GM23338 (cell line): Measurements from ENCODE around the gene IGIP. TPM values are rescaled to one million over a fixed set of nuclear protein-coding genes. Genes with fewer than 3 reads are reported as not detected.

Experiments
- ATAC-seq: fragments of 200-7000 bp; cut with Tn5 transposase; 3 replicates; pipeline ENCODE4 v1.9.1; 2020
- DNase-seq: peaks from one replicate; pipeline ENCODE4 v3.0.0-alpha.2; 2015; ENCODE audit warnings: low spot score
- H2AFZ ChIP-seq: fragments of 200-600 bp; sonication (generic); 2 replicates; pipeline ENCODE4 v1.8.0; 2016; ENCODE audit warnings: antibody characterized with exemption, mild to moderate bottlenecking, moderate library complexity
- H3F3A ChIP-seq: fragments of 200-600 bp; sonication (generic); replicated peaks from 2 replicates; pipeline ENCODE4 v1.8.0; 2017; ENCODE audit warnings: antibody characterized with exemption, mixed run types, low read depth
- H3K27ac ChIP-seq: fragments of 200-600 bp; sonication (generic); 2 replicates; pipeline ENCODE4 v1.6.1; 2016; ENCODE audit warnings: low read depth
- H3K27me3 ChIP-seq: fragments of 200-600 bp; sonication (generic); 2 replicates; pipeline ENCODE4 v1.8.0; 2016; ENCODE audit warnings: mild to moderate bottlenecking, mixed run types, moderate library complexity; ENCODE audit not compliant: insufficient read depth
- H3K36me3 ChIP-seq: fragments of 200-600 bp; sonication (generic); 2 replicates; pipeline ENCODE4 v1.8.0; 2016; ENCODE audit warnings: mild to moderate bottlenecking; ENCODE audit not compliant: insufficient read depth
- H3K4me1 ChIP-seq: fragments of 200-600 bp; sonication (generic); 2 replicates; pipeline ENCODE4 v1.8.0; 2016; ENCODE audit warnings: mild to moderate bottlenecking, moderate library complexity; ENCODE audit not compliant: insufficient read depth
- H3K4me2 ChIP-seq: fragments of 200-600 bp; sonication (generic); 2 replicates; pipeline ENCODE4 v1.7.1; 2017; ENCODE audit warnings: mixed run types
- H3K4me3 ChIP-seq: fragments of 200-600 bp; sonication (generic); 2 replicates; pipeline ENCODE4 v1.6.1; 2016; ENCODE audit warnings: mixed run types
- H3K79me2 ChIP-seq: fragments of 200-600 bp; sonication (generic); replicated peaks from 2 replicates; pipeline ENCODE4 v1.8.0; 2017; ENCODE audit warnings: mild to moderate bottlenecking; ENCODE audit not compliant: insufficient read depth
- H3K9me2 ChIP-seq: fragments of 200-600 bp; sonication (generic); 2 replicates; pipeline ENCODE4 v1.8.0; 2017; ENCODE audit not compliant: insufficient read depth
- H4K20me1 ChIP-seq: fragments of 200-600 bp; sonication (generic); replicated peaks from 2 replicates; pipeline ENCODE4 v1.8.0; 2017; ENCODE audit warnings: mild to moderate bottlenecking; ENCODE audit not compliant: insufficient read depth
- H3K27ac Mint-ChIP-seq: 2 replicates; pipeline ENCODE4 v1.8.0; 2020; ENCODE audit warnings: inconsistent platforms, mild to moderate bottlenecking, moderate library complexity, mixed read lengths
- H3K27me3 Mint-ChIP-seq: 3 replicates; pipeline ENCODE4 v1.8.0; 2022; ENCODE audit warnings: low read depth, mild to moderate bottlenecking, moderate library complexity, mixed read lengths, inconsistent platforms; ENCODE audit not compliant: insufficient read depth, poor library complexity
- H3K36me3 Mint-ChIP-seq: 3 replicates; pipeline ENCODE4 v1.8.0; 2021; ENCODE audit warnings: low read depth, mild to moderate bottlenecking, inconsistent platforms, moderate library complexity, mixed read lengths
- H3K4me1 Mint-ChIP-seq: 3 replicates; pipeline ENCODE4 v1.8.0; 2020; ENCODE audit warnings: mild to moderate bottlenecking, inconsistent platforms, mixed read lengths
- H3K4me3 Mint-ChIP-seq: 3 replicates; pipeline ENCODE4 v1.8.0; 2021; ENCODE audit warnings: moderate library complexity, mild to moderate bottlenecking, inconsistent platforms, mixed read lengths
- H3K9me3 Mint-ChIP-seq: 3 replicates; pipeline ENCODE4 v1.8.0; 2020; ENCODE audit warnings: moderate library complexity, mild to moderate bottlenecking, inconsistent platforms, mixed read lengths
- EZH2 ChIP-seq: fragments of 200-600 bp; sonication (generic); IDR thresholded peaks from one replicate; pipeline ENCODE4 v1.8.0; 2017; ENCODE audit warnings: antibody characterized with exemption, mild to moderate bottlenecking, low read depth; ENCODE audit not compliant: unreplicated experiment
- EZH2phosphoT487 ChIP-seq: fragments of 200-600 bp; sonication (generic); IDR thresholded peaks from one replicate; pipeline ENCODE4 v1.8.1; 2018; ENCODE audit warnings: antibody characterized with exemption; ENCODE audit not compliant: unreplicated experiment
- NANOG ChIP-seq: IDR thresholded peaks from 2 replicates; pipeline ENCODE4 v1.6.1; 2016; ENCODE audit warnings: antibody characterized with exemption, borderline replicate concordance
- POLR2AphosphoS5 ChIP-seq: IDR thresholded peaks from 2 replicates; pipeline ENCODE4 v1.6.1; 2016; ENCODE audit warnings: antibody characterized with exemption, low read depth
- ZNF331 ChIP-seq: fragments of 250-450 bp; sonication (Bioruptor Pico); IDR thresholded peaks from 2 replicates; pipeline ENCODE4 v1.5.0; 2020; ENCODE audit warnings: low read depth, mild to moderate bottlenecking, moderate library complexity
- ZNF462 ChIP-seq: fragments of 250-450 bp; sonication (Bioruptor Pico); IDR thresholded peaks from 2 replicates; pipeline ENCODE4 v1.5.0; 2020; ENCODE audit warnings: mild to moderate bottlenecking, moderate library complexity
- polyA plus RNA-seq: library from polyadenylated mRNA; unstranded; fragments of >200 nt; fragmentation: Nextera tagmentation; extraction: Ambion mirVana; gene quantifications from 2 replicates; pipeline ENCODE4 v1.2.1, GENCODE V29; 2016
- total RNA-seq: library from RNA; depleted of rRNA; stranded (reverse); fragments of >200 nt; shearing (Covaris generic); gene quantifications from 2 replicates; pipeline ENCODE4 v1.2.3, GENCODE V29; 2014
- TF ChIP-seq, protein P1 (sequence below): IDR thresholded peaks from 2 replicates; pipeline ENCODE4 v1.6.1; 2016; ENCODE audit warnings: antibody characterized with exemption

The IGIP gene
- total and polyA plus RNA-seq, 2 experiments from 2014 or later, result 0.21 to 0.38 TPM

DNA sequence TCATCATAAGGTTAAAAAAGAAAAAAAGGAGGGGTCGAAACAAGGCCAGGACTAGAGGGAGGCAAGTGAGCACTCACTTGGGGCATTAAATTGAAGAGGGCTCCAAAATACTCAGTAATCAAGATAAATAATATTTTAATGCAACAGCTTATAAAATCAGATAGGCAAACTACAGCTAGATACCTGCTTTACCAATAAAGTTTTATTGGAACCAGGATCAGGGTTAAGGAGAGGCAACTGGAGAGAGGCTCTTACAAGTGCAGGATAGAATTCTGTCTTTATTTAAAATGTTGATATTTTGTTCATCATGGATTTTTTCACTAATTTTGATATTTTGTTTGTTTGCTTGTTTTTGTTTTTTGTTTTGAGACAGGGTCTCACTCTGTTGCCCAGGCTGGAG is 42.1 kb upstream of the IGIP start (continued):
- no peak for TF ChIP-seq ZNF462 (CRISPR knock-in tag)

- H3K27me3 Mint-ChIP-seq, result peaks cover 2% of the 10 kb centered on the region
- H3K27me3 ChIP-seq, result peaks cover 6% of the 10 kb centered on the region; the same call in 1 of the 2 replicates
Measured at GRCh38 chr5:140084541-140084940, 41.2 kb upstream of the IGIP start.

More at GRCh38 chr5:140084541-140084940, 41.2 kb upstream of the IGIP start:
- Histone ChIP-seq H3K27ac (no peak overlapping the region), H3F3A (no peaks in the 10 kb centered on the region), H2AFZ (peak overlapping the region; percentile 67; the same call in 1 of the 2 replicates), H3K4me3 (no peak overlapping the region), H3K36me3 (no peaks in the 10 kb centered on the region), H4K20me1 (no peaks in the 10 kb centered on the region), H3K4me2 (no peak overlapping the region; the same call in 1 of the 2 replicates), H3K9me2 (no peaks in the 10 kb centered on the region), H3K79me2 (no peaks in the 10 kb centered on the region), H3K4me1 (0 out of 2 replicates have a peak, but pooled peaks cover 8% of the 10 kb centered on the region)
- TF ChIP-seq POLR2AphosphoS5 (no peak), NANOG (no peak), EZH2 (no peak), EZH2phosphoT487 (no peak), ZNF331 (CRISPR knock-in tag) (no peak)
- TF ChIP-seq, protein P1, sequence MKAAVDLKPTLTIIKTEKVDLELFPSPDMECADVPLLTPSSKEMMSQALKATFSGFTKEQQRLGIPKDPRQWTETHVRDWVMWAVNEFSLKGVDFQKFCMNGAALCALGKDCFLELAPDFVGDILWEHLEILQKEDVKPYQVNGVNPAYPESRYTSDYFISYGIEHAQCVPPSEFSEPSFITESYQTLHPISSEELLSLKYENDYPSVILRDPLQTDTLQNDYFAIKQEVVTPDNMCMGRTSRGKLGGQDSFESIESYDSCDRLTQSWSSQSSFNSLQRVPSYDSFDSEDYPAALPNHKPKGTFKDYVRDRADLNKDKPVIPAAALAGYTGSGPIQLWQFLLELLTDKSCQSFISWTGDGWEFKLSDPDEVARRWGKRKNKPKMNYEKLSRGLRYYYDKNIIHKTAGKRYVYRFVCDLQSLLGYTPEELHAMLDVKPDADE, result no peak
- ATAC-seq, result peak; percentile 48
- H3K4me1 Mint-ChIP-seq, result peaks cover 6% of the 10 kb centered on the region; the same call in 1 of the 3 replicates
- no peak overlapping the region for H3K27ac Mint-ChIP-seq
- peak; percentile 12 for DNase-seq
- no peaks in the 10 kb centered on the region for H3K36me3 Mint-ChIP-seq
- no peak overlapping the region for H3K4me3 Mint-ChIP-seq
- H3K9me3 Mint-ChIP-seq, result no peaks in the 10 kb centered on the region
